HG02973 (cell line): ENCODE measurements around the gene TMEM175.
A peak's percentile ranks its signal among the peaks of the same experiment; 100 is the strongest.

Experiments
- ATAC-seq: cut with Tn5 transposase; IDR thresholded peaks from one replicate; pipeline ENCODE4 v1.9.1; 2021; ENCODE audit warnings: moderate library complexity; ENCODE audit not compliant: unreplicated experiment

Gene TMEM175, protein sequence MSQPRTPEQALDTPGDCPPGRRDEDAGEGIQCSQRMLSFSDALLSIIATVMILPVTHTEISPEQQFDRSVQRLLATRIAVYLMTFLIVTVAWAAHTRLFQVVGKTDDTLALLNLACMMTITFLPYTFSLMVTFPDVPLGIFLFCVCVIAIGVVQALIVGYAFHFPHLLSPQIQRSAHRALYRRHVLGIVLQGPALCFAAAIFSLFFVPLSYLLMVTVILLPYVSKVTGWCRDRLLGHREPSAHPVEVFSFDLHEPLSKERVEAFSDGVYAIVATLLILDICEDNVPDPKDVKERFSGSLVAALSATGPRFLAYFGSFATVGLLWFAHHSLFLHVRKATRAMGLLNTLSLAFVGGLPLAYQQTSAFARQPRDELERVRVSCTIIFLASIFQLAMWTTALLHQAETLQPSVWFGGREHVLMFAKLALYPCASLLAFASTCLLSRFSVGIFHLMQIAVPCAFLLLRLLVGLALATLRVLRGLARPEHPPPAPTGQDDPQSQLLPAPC

GRCh38 chr4:931960-932712, at the start of gene TMEM175, which contains the start of gene GAK:
TSS of gene TMEM175 (plus strand) at chr4:932460. CDS start at chr4:947740, 15,280 bp downstream.
TSS of gene GAK (minus strand) at chr4:932316. CDS start at chr4:932187, 129 bp downstream.
- ATAC-seq = peak; percentile 81

- ATAC-seq = no peak
Observed at GRCh38 chr4:882646-883045, 49.6 kb upstream of the TMEM175 start.

DNA sequence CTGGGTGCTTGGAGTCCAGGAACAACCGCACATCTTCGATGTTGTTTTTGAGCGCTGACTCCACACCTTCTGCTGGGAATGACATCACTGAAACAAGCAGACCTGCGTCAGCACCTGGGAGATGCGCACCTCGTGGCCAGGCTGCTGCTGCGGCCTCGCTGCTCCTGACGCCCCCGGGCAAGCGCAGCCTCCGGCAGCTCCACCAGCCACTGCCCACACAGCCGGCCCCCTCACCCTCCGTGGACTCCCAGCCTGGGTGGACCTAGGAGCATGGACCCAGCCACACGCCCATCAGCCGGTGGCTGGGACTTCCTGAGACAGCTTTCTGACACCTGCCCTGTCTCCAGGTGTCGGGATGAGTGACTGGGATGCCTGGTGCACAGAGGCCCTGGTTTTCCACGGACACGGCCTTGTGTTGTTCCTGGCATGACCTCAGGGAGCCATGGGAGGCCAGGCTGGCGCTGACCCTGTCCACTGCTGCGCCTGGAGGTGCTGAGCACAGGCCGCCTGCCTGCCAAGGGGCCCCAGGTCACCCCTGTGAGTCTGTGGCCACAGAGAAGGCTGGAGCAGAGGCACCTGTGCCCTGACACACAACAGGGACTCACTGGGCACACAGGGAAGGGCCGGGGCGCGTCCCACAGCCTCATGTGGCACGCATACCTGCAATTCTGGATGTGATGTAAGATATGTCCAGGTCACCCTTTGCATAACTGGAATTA, 48.7 kb upstream of the TMEM175 start:
- no peak for ATAC-seq

DNA sequence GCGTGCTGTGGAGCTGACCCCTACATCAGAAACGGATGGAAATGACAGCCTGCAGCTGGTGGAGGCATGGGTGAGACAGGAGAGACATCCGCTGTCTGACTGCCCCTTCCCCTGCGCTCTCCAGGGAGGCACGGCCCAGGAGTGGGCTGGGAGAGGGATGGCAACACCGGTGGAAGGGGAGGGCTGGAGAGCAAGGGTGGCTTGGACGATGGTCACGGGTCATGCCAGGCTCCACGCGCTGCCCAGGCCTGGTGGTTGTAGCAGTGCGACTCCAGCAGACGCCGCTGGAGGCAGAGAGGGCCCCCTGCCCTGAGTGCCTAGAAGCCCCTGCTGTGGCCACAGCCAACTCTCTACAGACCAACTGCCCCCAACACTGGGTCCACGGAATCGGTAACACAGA, 48.0 kb upstream of the TMEM175 start:
- ATAC-seq = no peak

- no peak for ATAC-seq
Observed at GRCh38 chr4:884896-885295, 47.4 kb upstream of the TMEM175 start.

DNA sequence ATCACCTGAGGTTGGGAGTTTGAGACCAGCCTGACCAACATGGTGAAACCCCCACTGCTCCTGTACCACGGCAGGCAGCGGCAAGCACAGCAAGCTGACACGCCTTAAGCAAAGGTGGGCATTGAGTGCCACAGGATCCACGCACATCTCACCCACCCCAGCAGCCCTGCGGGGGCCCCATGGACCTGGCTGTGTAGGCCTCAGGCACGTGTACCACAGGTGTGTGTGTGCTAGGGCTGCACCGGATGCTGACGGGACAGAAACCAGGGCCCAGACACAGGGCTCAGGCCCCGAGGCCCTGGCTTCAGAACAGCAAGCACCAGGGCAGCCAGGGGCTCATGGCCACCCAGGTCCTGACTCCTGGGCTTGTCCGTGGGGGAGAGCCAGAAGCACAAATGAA, 46.9 kb upstream of the TMEM175 start:
- no peak for ATAC-seq

- ATAC-seq = no peak
Observed at GRCh38 chr4:886244-886643, 46.0 kb upstream of the TMEM175 start.

DNA sequence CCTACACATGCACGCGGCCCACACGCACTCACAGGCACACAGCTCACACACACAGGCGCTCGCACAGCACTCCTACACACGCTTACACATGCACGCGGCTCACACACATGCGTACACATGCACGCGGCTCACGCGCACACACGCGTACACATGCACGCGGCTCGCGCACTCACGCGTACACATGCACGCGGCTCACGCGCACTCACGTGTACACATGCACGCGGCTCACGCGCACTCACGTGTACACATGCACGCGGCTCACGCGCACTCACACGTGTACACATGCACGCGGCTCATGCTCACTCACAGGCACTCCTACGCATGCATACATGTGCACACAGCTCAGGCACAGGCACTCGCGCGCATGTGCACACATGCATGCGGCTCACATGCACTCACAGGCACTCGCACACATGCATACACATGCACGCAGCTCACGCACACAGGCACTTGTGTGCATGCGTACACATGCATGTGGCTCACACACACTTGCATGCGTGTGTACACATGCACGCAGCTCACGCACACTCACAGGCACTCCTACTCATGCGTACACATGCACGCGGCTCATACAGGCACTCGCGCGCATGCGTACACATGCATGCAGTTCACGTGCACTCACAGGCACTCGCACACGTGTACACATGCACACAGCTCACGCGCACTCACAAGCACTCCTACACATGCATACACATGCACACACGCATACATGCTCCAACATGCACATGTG, 45.1 kb upstream of the TMEM175 start:
- no peak for ATAC-seq

DNA sequence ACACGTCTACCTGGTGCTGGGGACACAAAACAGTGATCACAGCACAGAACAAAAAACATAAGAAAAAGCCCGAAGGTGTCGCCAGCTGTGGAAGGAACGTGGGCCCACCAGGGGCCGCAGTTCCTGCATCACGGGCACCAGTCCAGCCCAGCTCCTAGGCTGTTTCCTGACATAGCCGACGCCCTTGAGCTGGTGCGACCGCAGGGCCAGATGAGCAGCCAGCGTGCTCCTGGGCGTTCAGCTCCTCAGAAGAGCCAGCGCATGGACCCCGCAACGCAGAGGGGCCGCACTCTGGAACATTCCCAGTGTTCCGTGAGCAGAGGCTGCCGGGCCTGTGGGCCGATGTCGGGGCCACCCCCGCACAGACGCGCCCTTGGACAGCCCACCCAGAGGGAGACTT, 44.2 kb upstream of the TMEM175 start:
- no peak for ATAC-seq

GRCh38 chr4:889516-889915, 42.7 kb upstream of the TMEM175 start:
- no peak for ATAC-seq

DNA sequence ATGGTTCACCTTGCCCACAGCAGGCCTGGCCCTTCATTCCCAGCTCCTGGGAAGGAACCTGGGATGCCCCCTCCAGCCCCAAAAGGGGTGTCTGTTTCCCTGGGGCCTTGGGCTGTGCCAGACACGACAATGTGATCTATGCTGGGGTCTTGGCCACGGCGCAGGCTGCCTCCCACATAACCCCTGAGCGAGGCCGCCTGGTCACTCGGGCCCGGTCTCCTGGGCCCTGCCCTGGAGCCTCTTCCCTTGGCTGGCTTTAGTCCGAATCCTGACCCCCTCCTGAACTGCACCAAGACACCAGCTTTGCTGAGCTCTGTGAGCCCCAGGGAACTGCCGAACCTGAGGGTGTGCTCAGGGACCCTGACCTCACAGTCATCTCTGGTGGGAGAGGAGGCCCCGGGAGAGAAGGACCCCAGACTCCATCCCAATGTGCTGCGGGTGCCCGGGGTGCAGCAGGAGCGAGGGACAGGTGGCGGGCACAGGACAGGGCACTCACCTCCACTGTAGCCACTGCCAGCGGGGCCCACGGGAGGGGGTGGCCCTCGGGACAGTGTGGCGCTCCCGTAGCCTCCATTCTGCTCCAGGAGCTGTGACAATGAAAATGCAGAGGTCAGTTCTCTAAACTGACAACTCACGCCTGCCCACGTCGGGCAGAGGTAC, 42.1 kb upstream of the TMEM175 start:
- ATAC-seq = no peak

DNA sequence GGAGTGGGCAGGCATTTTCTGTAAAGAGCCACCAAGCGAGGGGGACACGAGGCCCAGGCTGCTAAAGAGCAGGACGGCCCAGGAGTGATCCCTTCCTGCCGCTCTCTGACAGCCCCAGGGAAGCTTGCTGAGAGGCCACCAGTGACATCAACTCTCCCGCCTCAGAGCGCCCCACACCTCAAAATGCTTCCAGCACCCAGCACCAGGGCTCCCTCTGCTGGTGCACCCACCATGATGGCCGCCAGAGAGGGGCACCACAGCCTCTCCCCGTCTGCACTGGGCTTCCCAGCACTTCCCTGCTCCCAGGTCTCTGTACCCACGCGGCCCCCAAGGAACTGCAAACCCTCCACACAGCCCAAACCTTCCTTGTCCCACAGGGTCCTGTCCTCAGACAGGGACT, 40.5 kb upstream of the TMEM175 start:
- ATAC-seq = no peak

DNA sequence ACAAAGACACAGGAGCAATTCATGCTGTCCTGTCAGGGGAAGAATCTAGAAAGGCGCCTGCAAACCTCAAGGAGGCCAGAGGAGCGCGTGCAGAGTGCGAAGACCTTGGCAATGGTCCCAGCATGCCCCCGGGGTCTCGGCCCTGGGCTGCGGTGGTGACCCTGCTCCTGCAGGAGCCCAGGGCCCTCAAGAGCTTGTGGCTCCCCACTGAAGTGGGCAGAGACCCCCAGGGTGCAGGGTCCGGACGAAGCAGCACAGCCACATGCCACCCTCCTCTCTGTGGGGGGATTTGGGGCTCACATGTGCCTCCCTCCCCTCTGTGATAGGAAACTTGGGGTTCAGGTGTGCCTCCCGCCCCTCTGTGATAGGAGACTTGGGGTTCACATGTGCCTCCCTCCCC, 39.5 kb upstream of the TMEM175 start:
- ATAC-seq = no peak

DNA sequence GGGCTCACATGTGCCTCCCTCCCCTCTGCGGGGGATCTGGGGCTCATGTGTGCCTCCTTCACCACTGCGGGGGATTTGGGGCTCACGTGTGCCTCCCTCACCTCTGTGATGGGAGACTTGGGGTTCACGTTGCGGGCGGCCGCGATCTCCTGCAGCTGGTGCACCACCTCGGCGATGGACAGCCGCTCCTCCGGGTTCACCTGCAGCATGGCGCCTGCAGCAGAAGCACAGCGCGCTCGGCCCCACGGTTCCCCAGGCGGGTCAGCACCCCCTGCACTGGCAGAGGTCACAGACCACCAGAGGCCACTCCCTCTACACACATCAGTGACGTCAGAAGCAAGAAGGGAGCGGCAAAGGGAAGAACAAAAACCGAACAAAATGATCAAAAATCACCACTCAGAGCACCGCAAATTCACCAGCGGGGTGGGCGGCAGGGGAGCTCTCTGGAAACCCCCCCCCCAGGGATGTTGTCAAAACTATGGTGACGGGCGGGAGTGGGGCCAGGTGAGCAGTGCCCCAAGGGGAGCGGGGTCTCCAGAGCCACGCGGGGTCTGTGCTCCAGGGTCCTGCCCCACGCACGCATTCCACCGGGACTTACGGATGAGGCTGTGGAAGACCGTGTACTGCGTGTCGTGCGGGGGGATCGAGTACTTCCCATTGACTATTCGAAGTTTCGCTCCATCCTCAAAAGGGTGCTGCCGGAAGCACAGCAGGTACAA, 38.8 kb upstream of the TMEM175 start:
- no peak for ATAC-seq

- ATAC-seq = no peak
Observed at GRCh38 chr4:893995-894705, 38.1 kb upstream of the TMEM175 start.

DNA sequence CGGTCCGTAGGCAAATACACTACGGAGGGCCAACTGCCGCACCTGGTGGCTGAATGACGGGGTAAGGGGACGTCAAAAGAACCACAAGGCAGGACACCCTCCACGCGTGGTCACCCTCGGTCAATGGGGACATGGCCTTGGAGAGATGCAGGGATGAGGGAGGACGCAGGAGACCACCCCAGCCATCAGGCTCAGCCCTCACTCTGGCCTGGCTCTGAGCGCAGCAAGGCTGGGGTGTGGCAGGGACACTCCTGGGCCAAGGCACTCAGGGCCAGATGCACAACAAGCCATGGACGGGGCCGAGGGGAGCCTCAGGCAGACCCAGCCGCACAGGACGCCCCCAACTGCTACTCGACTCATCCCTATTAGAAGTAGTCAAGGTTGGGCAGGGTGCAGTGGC, 36.7 kb upstream of the TMEM175 start:
- ATAC-seq = no peak

DNA sequence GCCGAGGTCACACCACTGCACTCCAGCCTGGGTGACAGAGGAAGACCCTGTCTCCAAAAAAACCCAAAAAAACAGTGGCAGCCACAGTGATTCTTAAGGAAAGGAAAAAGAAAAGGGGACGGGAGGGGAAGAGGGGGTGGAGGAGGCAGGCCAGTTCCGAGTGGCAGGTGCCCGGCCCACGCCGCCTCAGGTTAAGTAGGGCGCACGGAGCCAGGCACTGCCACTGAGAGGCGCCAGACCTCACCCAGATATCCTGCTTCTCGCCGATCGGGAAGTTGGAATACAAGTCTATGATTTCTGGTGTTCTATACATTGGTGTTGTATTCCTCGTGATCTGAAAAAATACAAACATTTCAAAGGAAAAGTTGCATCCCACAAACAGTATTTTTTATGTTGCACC, 36.0 kb upstream of the TMEM175 start:
- ATAC-seq = no peak

DNA sequence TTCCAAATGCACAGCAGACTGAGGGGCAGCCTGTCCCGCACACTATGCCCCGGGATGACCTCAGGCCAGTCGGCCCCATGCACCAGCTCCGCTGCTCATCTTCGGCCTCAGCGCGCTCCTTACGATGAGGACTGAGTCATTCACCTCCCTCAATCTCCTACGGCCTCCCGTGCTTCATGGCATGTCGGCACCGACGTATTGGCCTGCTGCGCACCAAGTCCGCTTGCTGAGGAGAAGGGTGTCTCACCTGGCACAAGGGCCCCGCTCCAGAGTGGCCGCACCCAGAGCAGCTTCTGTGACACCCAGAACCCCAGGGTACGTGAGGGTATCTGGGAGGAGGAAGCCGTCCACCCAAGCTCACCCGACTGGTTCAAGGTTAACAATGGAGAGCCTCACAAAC, 35.6 kb upstream of the TMEM175 start:
- ATAC-seq = no peak

- ATAC-seq = no peak
Observed at GRCh38 chr4:898123-898522, 34.1 kb upstream of the TMEM175 start.
